Measurements from ENCODE around the gene BTN2A1.

GRCh38 chr6:26441977-26442376, 15.8 kb upstream of the BTN2A1 start:
- TF ChIP-seq CTCF (IDR thresholded peaks at IDR 0.05; ENCODE audit: low read length): no peak
- no peak for TF ChIP-seq EZH2 (IDR thresholded peaks at IDR 0.05; ENCODE audit: borderline replicate concordance, low read length)

Measured in OCI-LY1 (cell line).